IMR-90 (cell line): ENCODE results near the gene PAPPA. TPM values are rescaled to one million over a fixed set of nuclear protein-coding genes. Genes with fewer than 3 reads are reported as not detected.

Experiments used
- ATAC-seq: fragments of 200-7000 bp; cut with Tn5 transposase; 2 replicates; pipeline ENCODE4 v1.9.1; 2020; ENCODE audit warnings: low read depth, mild to moderate bottlenecking, moderate library complexity
- BruUV-seq: library from RNA; stranded (reverse); fragments of 400-500 nt; replicated peaks from 2 replicates; lab custom pipeline; 2021; lab: Mats Ljungman, UMichigan
- CTCF ChIA-PET: fragments of 300-600 bp; formaldehyde crosslinking; extraction: SDS; loops from one replicate; lab custom pipeline; 2021; ENCODE audit warnings: antibody characterized with exemption; lab: Yijun Ruan, JAX
- POLR2A ChIA-PET: fragments of 300-600 bp; sonication (Branson Sonifier 250); formaldehyde crosslinking; loops from one replicate; lab custom pipeline; 2022; ENCODE audit warnings: antibody characterized with exemption; ENCODE audit not compliant: unreplicated experiment; lab: Charles Lee
- DNase-seq: peaks from one replicate; pipeline ENCODE4 v3.0.0; 2013
- H2AFZ ChIP-seq: replicated peaks from 2 replicates; pipeline ENCODE3; 2013; ENCODE audit warnings: low read length, mild to moderate bottlenecking; ENCODE audit not compliant: poor library complexity
- H2AK5ac ChIP-seq: 2 replicates; pipeline ENCODE4 v1.6.1; 2013; ENCODE audit warnings: low read depth, low read length, inconsistent platforms
- H2AK9ac ChIP-seq: replicated peaks from 2 replicates; pipeline ENCODE3; 2013; ENCODE audit warnings: mild to moderate bottlenecking, low read depth, low read length, moderate library complexity; ENCODE audit not compliant: poor library complexity
- H2BK120ac ChIP-seq: 2 replicates; pipeline ENCODE4 v1.6.1; 2013; ENCODE audit warnings: low read depth, low read length, inconsistent platforms
- H2BK15ac ChIP-seq: 3 replicates; pipeline ENCODE4 v1.6.1; 2013; ENCODE audit warnings: low read depth, low read length, inconsistent platforms
- H2BK20ac ChIP-seq: 2 replicates; pipeline ENCODE4 v1.6.1; 2013; ENCODE audit warnings: low read depth, mild to moderate bottlenecking, inconsistent platforms, low read length, moderate library complexity
- H2BK5ac ChIP-seq: 2 replicates; pipeline ENCODE4 v1.6.1; 2013; ENCODE audit warnings: mild to moderate bottlenecking, low read depth, low read length, inconsistent platforms; ENCODE audit not compliant: poor library complexity, severe bottlenecking
- H3K14ac ChIP-seq: replicated peaks from 2 replicates; pipeline ENCODE4 v1.6.1; 2013; ENCODE audit warnings: low read depth, low read length, inconsistent platforms
- H3K18ac ChIP-seq: 2 replicates; pipeline ENCODE4 v1.6.1; 2013; ENCODE audit warnings: low read depth, low read length, control low read depth
- H3K23ac ChIP-seq: 2 replicates; pipeline ENCODE4 v1.6.1; 2013; ENCODE audit warnings: low read depth, low read length, inconsistent platforms
- H3K27ac ChIP-seq: 2 replicates; pipeline ENCODE4 v1.5.1; 2013; ENCODE audit warnings: mild to moderate bottlenecking, control low read depth, low read length; ENCODE audit not compliant: insufficient read depth
- H3K27me3 ChIP-seq: 2 replicates; pipeline ENCODE4 v1.6.1; 2013; ENCODE audit warnings: low read length; ENCODE audit not compliant: control insufficient read depth, insufficient read depth
- H3K36me3 ChIP-seq: 2 replicates; pipeline ENCODE4 v1.6.1; 2013; ENCODE audit warnings: low read length, mixed read lengths; ENCODE audit not compliant: control insufficient read depth, insufficient read depth
- H3K4ac ChIP-seq: 2 replicates; pipeline ENCODE4 v1.6.1; 2013; ENCODE audit warnings: low read depth, low read length, inconsistent platforms
- H3K4me1 ChIP-seq: 2 replicates; pipeline ENCODE4 v1.6.1; 2013; ENCODE audit warnings: low read length, mixed read lengths; ENCODE audit not compliant: control insufficient read depth, insufficient read depth
- H3K4me2 ChIP-seq: 2 replicates; pipeline ENCODE4 v1.6.1; 2013; ENCODE audit warnings: low read depth, mild to moderate bottlenecking, control low read depth, low read length, moderate library complexity
- H3K4me3 ChIP-seq: 2 replicates; pipeline ENCODE4 v1.5.1; 2013; ENCODE audit warnings: low read depth, mild to moderate bottlenecking, control low read depth, low read length, moderate library complexity; ENCODE audit not compliant: insufficient read depth
- H3K56ac ChIP-seq: 2 replicates; pipeline ENCODE4 v1.6.1; 2013; ENCODE audit warnings: low read length, inconsistent platforms; ENCODE audit not compliant: insufficient read depth; ENCODE audit errors: extremely low read depth
- H3K79me1 ChIP-seq, 2 experiments: 2 replicates each; pipeline ENCODE4 v1.6.1; 2013; ENCODE audit warnings: low read length in 2 of 2, inconsistent platforms in 1 of 2, low read depth in 1 of 2
- H3K9ac ChIP-seq: 2 replicates; pipeline ENCODE4 v1.6.1; 2013; ENCODE audit warnings: low read depth, low read length, control low read depth
- H3K9me1 ChIP-seq: 2 replicates; pipeline ENCODE4 v1.6.1; 2013; ENCODE audit warnings: low read length, inconsistent platforms; ENCODE audit not compliant: insufficient read depth
- H3K9me3 ChIP-seq: 2 replicates; pipeline ENCODE4 v1.6.1; 2013; ENCODE audit warnings: low read length; ENCODE audit not compliant: control insufficient read depth, insufficient read depth
- H4K20me1 ChIP-seq: 2 replicates; pipeline ENCODE4 v1.6.1; 2013; ENCODE audit warnings: low read length, inconsistent platforms; ENCODE audit not compliant: insufficient read depth
- H4K5ac ChIP-seq: 2 replicates; pipeline ENCODE4 v1.6.1; 2013; ENCODE audit warnings: mild to moderate bottlenecking, low read depth, low read length, control low read depth
- H4K8ac ChIP-seq, 2 experiments: 2 replicates each; pipeline ENCODE4 v1.6.1; 2013; ENCODE audit warnings: low read depth in 2 of 2, low read length in 2 of 2, control low read depth in 1 of 2, inconsistent platforms in 1 of 2
- H4K91ac ChIP-seq: 2 replicates; pipeline ENCODE4 v1.6.1; 2013; ENCODE audit warnings: low read depth, low read length, inconsistent platforms; ENCODE audit not compliant: insufficient read depth
- CHD1 ChIP-seq: IDR thresholded peaks from 2 replicates; pipeline ENCODE4 v1.6.1; 2012; ENCODE audit warnings: low read depth, low read length, improper control_type of control experiment
- ELK1 ChIP-seq: fragments of 150-350 bp; IDR thresholded peaks from 2 replicates; pipeline ENCODE4 v1.6.1; 2016; ENCODE audit warnings: low read depth, mild to moderate bottlenecking, low read length, moderate library complexity, borderline replicate concordance
- RFX5 ChIP-seq: IDR thresholded peaks from 2 replicates; pipeline ENCODE4 v1.8.0; 2012; ENCODE audit warnings: low read depth, mild to moderate bottlenecking, low read length, moderate library complexity
- WGBS, 2 experiments: methylation state at CpG; one replicate each; pipeline versions ENCODE4 v1.1.5 to v1.1.7; 2013; ENCODE audit warnings: missing lambda C conversion rate in 2 of 2; ENCODE audit not compliant: insufficient read length in 1 of 2; ENCODE audit errors: extremely low coverage in 2 of 2; 5-methylcytosine and 5-hydroxymethylcytosine counted together
- dilution Hi-C: fragments of 300-500 bp; cut with HindIII; formaldehyde crosslinking; loops from one replicate; pipeline ENCODE4 v1.14.3; 2018; ENCODE audit warnings: low sequenced_read_pairs; ENCODE audit not compliant: unreplicated experiment
- in situ Hi-C: fragments of 300-500 bp; cut with MboI; formaldehyde crosslinking; loops from 3 replicates; pipeline ENCODE4 v1.14.3; 2019; ENCODE audit warnings: low sequenced_read_pairs, inconsistent platforms, mixed read lengths
- intact Hi-C: fragments of 100-400 bp; cut with micrococcal nuclease; formaldehyde crosslinking; loops from 2 replicates; pipeline ENCODE4 v1.10.0; 2022
- polyA plus RNA-seq, 3 experiments: library from polyadenylated mRNA; depleted of rRNA; stranded (reverse); fragments of >200 nt; gene quantifications; 2 replicates each; pipeline ENCODE4 v1.2.3, GENCODE V29; 2012; ENCODE audit warnings: low replicate concordance in 1 of 3
- total RNA-seq: library from RNA; depleted of rRNA; stranded (reverse); fragments of >200 nt; gene quantifications from 2 replicates; pipeline ENCODE4 v1.2.3, GENCODE V29; 2012

The PAPPA gene
- total and polyA plus RNA-seq, 2 of the 4 experiments (the other 2 are of a cell fraction) = 8.3 to 12.4 TPM

GRCh38 chr9:116409638-116410037 is 256.0 kb downstream of the PAPPA start:
- Histone ChIP-seq H3K9me3 (no peaks in the 10 kb centered on the region), H3K27me3 (no peaks in the 10 kb centered on the region; the same call in 1 of the 2 replicates), H3K9me1 (no peaks in the 10 kb centered on the region), H4K8ac (no peak overlapping the region), H4K5ac (no peak overlapping the region), H4K20me1 (no peaks in the 10 kb centered on the region), H3K4me3 (no peak overlapping the region), H2BK5ac (no peak overlapping the region), H3K79me1 (no peaks in the 10 kb centered on the region), H3K18ac (no peak overlapping the region), H2BK20ac (no peak overlapping the region), H3K9ac (no peak overlapping the region), H2AFZ (no peak overlapping the region), H3K56ac (no peak overlapping the region), H2BK120ac (no peak overlapping the region), H2AK5ac (no peak overlapping the region), H4K91ac (no peak overlapping the region), H2BK15ac (no peak overlapping the region), H2AK9ac (no peak overlapping the region), H3K4me2 (no peak overlapping the region), H3K36me3 (no peaks in the 10 kb centered on the region), H3K14ac (no peak overlapping the region), H3K4me1 (no peaks in the 10 kb centered on the region), H3K27ac (no peak overlapping the region), H3K4ac (no peak overlapping the region), H3K23ac (no peak overlapping the region)
- dilution Hi-C loops = no loop called here
- CTCF ChIA-PET = no interaction called here
- ATAC-seq (no peak), DNase-seq (no peak)
- intact Hi-C loops = loop anchor here (10.0 kb wide), 1 partner anchor 245 kb away; no protein-coding TSS in a partner anchor
- 62% methylated on average over 4 of the region's 6 CpGs; no CpG with 5 or more reads in 1 of the 2 experiments for WGBS, 2 experiments
- POLR2A ChIA-PET = no interaction called here
- TF ChIP-seq RFX5 (no peak), ELK1 (no peak), CHD1 (no peak)
- BruUV-seq = no TSS peak
- in situ Hi-C loops = no loop called here
